Right atrium auricular region (tissue), 2 donors: ENCODE measurements around the gene VWC2. TPM values are rescaled to one million over a fixed set of nuclear protein-coding genes. Genes with fewer than 3 reads are reported as not detected.

ENCODE experiments used
- DNase-seq: peaks from one replicate; pipeline ENCODE4 v3.0.0-alpha.2; 2019; ENCODE audit warnings: low spot score
- H3K27ac ChIP-seq, 2 donors: fragments of 200-600 bp; sonication (generic); 1 replicate in 1 of 2; 2 replicates in 1 of 2; pipeline ENCODE4 v1.5.1; 2016 to 2019
- H3K27me3 ChIP-seq, 2 donors: fragments of 200-600 bp; sonication (generic); one replicate each; pipeline versions ENCODE4 v1.5.1 to v1.6.0; 2017 to 2019
- H3K36me3 ChIP-seq: fragments of 200-600 bp; sonication (generic); one replicate; pipeline ENCODE4 v1.5.1; 2016
- H3K4me1 ChIP-seq, 2 donors: fragments of 200-600 bp; sonication (generic); one replicate each; pipeline versions ENCODE4 v1.5.1 to v1.6.0; 2017 to 2019
- H3K4me3 ChIP-seq, 2 donors: fragments of 200-600 bp; sonication (generic); 1 replicate in 1 of 2; 2 replicates in 1 of 2; pipeline ENCODE4 v1.5.1; 2017 to 2019; ENCODE audit warnings: mild to moderate bottlenecking in 1 of 2, moderate library complexity in 1 of 2
- H3K9me3 ChIP-seq, 2 donors: fragments of 200-600 bp; sonication (generic); one replicate each; pipeline ENCODE4 v1.5.1; 2019
- total RNA-seq, 2 donors: library from RNA; depleted of rRNA; stranded (reverse); fragments of >200 nt; gene quantifications; one replicate each; pipeline ENCODE4 v1.1.0, GENCODE V29; 2016
- TF ChIP-seq, protein P1 (sequence below), 2 donors: fragments of 200-600 bp; sonication (generic); IDR thresholded peaks; one replicate each; pipeline ENCODE4 v1.5.1; 2019; ENCODE audit warnings: antibody characterized with exemption in 2 of 2

The VWC2 gene
- total RNA-seq, 2 donors from 2014 or later: 1.7 to 4.0 TPM

DNA sequence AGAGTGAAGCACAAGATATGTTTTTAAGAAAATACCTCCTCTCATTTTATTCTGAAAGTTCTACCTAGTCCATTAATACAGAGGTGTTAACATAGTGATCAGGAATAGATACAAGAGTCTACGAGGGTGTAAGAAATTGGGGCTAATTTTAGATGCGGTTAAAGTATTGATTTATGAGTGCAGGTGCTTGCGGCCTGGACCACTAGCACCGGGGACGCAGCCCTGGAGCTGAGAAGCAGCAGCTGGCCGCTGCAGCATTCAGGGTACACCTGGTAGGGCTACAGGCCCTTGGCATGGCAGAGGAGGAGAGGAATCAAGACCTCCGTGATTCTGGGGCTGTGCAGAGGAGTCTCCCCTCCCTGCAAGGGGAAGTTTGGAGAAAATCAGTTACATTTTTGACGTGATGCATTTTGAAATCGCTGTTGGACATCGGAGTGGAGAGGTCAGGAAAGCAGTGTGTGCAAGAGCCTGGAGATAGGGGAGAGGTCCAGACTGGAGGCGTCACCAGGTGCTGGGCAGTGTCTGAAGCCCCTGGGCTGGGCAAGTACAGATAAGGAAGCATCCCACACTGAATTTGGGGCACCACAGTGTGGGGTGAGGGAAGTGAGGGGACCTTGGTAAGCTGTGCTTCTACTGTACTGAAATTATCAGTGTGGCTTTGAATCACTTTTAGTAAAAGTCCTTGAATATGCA lies 112.3 kb downstream of the VWC2 start:
- no peaks in the 10 kb centered on the region for H3K4me1 ChIP-seq
- H3K4me3 ChIP-seq: no peak overlapping the region
- TF ChIP-seq, protein P1, sequence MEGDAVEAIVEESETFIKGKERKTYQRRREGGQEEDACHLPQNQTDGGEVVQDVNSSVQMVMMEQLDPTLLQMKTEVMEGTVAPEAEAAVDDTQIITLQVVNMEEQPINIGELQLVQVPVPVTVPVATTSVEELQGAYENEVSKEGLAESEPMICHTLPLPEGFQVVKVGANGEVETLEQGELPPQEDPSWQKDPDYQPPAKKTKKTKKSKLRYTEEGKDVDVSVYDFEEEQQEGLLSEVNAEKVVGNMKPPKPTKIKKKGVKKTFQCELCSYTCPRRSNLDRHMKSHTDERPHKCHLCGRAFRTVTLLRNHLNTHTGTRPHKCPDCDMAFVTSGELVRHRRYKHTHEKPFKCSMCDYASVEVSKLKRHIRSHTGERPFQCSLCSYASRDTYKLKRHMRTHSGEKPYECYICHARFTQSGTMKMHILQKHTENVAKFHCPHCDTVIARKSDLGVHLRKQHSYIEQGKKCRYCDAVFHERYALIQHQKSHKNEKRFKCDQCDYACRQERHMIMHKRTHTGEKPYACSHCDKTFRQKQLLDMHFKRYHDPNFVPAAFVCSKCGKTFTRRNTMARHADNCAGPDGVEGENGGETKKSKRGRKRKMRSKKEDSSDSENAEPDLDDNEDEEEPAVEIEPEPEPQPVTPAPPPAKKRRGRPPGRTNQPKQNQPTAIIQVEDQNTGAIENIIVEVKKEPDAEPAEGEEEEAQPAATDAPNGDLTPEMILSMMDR (IDR thresholded peaks at IDR 0.05): no peak
- H3K27me3 ChIP-seq: no peaks in the 10 kb centered on the region
- no peak overlapping the region for H3K27ac ChIP-seq
- no peaks in the 10 kb centered on the region for H3K9me3 ChIP-seq
- H3K36me3 ChIP-seq: no peaks in the 10 kb centered on the region
- DNase-seq: no peak

DNA sequence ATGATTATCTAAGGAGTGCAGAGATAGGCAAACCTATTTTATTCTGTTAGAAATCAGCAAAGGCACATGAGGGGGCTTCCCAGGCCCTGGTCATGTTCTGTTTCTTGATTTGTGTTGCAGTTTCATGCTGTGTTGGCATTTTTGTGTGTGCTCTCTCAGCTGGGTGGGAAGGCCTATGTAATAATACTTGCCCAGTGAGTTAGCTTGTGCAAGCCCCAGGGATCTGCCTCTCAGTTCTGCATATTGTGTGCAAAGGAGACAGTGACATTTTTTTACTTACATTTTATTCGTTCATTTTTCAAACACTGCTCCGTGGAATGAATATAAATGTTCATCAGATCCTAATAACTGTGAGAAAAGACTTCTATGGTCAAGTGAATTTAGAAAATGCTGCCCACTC lies 119.0 kb downstream of the VWC2 start:
- no peak for DNase-seq
- H3K36me3 ChIP-seq: no peaks in the 10 kb centered on the region
- H3K4me3 ChIP-seq: no peak overlapping the region
- no peak overlapping the region for H3K27ac ChIP-seq
- TF ChIP-seq, protein P1 (IDR thresholded peaks at IDR 0.05): no peak
- peaks cover 0 to 7% of the 10 kb centered on the region in 2 donors for H3K9me3 ChIP-seq
- no peaks in the 10 kb centered on the region for H3K27me3 ChIP-seq
- no peaks in the 10 kb centered on the region for H3K4me1 ChIP-seq

DNA sequence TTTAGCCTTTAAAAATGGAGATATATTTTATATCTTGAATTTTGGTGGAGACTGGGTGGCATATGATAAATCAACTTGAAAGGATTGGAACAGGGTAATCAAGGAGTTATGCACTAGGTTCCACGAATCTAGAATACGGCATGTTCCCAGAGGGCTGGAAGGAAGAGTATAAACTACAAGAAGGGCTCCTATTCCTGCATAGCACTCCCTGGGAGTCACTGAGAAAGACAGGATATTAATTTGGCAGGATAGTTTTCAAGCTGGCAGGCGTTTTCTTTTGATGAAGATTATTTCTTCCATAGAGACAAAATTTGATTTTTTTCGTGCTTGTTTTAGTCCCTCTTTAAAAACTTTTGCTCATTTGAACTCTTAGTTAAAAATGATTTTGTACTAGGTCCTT lies 119.7 kb downstream of the VWC2 start:
- no peak for DNase-seq
- Histone ChIP-seq H3K9me3 (peaks cover 0 to 7% of the 10 kb centered on the region in 2 donors), H3K27ac (no peak overlapping the region), H3K4me3 (no peak overlapping the region), H3K36me3 (no peaks in the 10 kb centered on the region), H3K27me3 (no peaks in the 10 kb centered on the region), H3K4me1 (no peaks in the 10 kb centered on the region)
- TF ChIP-seq, protein P1 (IDR thresholded peaks at IDR 0.05): no peak

DNA sequence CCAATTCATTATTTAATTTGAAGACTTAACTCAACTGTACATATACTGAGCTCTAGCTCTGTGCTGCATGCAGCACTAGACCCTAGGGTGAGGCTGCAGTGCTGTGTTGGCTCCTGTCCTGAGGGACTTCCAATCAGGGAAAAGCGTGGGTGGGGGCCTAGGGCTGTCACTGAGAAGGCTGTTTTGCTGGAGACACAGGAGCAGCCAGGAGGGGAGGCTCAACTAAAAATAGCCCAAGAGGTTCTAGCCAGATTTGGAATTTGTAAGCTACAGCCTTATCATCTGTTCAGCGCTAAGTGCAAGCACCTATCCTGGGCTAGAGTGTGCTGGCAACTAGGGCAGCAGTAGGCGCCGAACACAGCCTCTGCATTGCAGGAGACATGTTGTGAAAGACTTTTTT lies 121.1 kb downstream of the VWC2 start:
- Histone ChIP-seq H3K4me3 (no peak overlapping the region), H3K27me3 (no peaks in the 10 kb centered on the region), H3K9me3 (peaks cover 0 to 7% of the 10 kb centered on the region in 2 donors), H3K27ac (peak overlapping the region; percentile 39 to 47), H3K36me3 (no peaks in the 10 kb centered on the region), H3K4me1 (no peaks in the 10 kb centered on the region)
- TF ChIP-seq, protein P1 (IDR thresholded peaks at IDR 0.05): no peak
- no peak for DNase-seq

DNA sequence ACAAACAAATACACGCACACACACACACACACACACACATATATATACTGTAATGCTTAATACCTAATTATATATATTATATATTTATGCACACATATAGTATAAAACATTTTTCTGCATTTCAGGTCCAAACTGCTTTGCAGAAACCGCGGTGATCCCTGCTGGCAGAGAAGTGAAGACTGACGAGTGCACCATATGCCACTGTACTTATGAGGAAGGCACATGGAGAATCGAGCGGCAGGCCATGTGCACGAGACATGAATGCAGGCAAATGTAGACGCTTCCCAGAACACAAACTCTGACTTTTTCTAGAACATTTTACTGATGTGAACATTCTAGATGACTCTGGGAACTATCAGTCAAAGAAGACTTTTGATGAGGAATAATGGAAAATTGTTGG lies 138.5 kb downstream of the VWC2 start:
- H3K27ac ChIP-seq: no peak overlapping the region
- TF ChIP-seq, protein P1 (IDR thresholded peaks at IDR 0.05): no peak
- H3K4me3 ChIP-seq: no peak overlapping the region
- H3K9me3 ChIP-seq: no peaks in the 10 kb centered on the region
- DNase-seq: no peak
- H3K4me1 ChIP-seq: no peaks in the 10 kb centered on the region
- no peaks in the 10 kb centered on the region for H3K27me3 ChIP-seq
- H3K36me3 ChIP-seq: no peaks in the 10 kb centered on the region

DNA sequence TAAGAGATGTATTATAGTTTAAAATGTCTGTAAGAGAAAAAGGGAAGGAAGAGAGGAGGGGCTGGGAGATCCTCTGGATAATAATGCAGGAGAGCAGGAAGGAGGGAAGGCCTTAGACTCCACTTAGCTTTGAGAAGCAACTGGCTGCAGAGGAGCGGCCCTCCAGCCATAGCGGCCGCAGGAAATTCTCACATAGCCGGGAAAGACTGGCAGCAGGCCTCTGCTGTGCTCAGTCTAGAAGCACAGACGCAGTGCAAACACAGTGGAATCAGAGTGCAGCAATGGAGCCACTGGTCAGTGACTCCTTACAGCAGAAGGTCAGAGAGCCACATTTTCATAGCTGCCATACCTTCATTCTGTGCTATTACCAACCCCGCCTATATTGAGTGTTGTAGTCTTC lies 153.3 kb downstream of the VWC2 start:
- no peak overlapping the region for H3K4me3 ChIP-seq

More for the DNA sequence above, 153.3 kb downstream of the VWC2 start:
- TF ChIP-seq, protein P1 (IDR thresholded peaks at IDR 0.05): no peak
- H3K27me3 ChIP-seq: no peaks in the 10 kb centered on the region
- no peaks in the 10 kb centered on the region for H3K4me1 ChIP-seq
- H3K36me3 ChIP-seq: no peaks in the 10 kb centered on the region
- DNase-seq: no peak
- H3K27ac ChIP-seq: no peak overlapping the region
- peaks cover 0 to 2% of the 10 kb centered on the region in 2 donors for H3K9me3 ChIP-seq
